Uterus (tissue), 2 donors: ENCODE results near the gene DEFB114.

ENCODE experiments used
- CTCF ChIP-seq, 4 experiments: fragments of 200-600 bp in 2 of 4; fragments of 450-650 bp in 2 of 4; sonication (generic) in 2 of 4; IDR thresholded peaks; one replicate each; pipeline ENCODE4 v1.5.1; 2016 to 2019; ENCODE audit warnings: antibody characterized with exemption in 4 of 4, mild to moderate bottlenecking in 2 of 4, moderate library complexity in 1 of 4
- POLR2A ChIP-seq, 2 donors: fragments of 450-650 bp; IDR thresholded peaks; one replicate each; pipeline ENCODE4 v1.6.1; 2016; ENCODE audit warnings: antibody characterized with exemption in 2 of 2, mild to moderate bottlenecking in 1 of 2, moderate library complexity in 1 of 2

GRCh38 chr6:49995278-49995677 lies 31.3 kb upstream of the DEFB114 start:
- TF ChIP-seq POLR2A (IDR thresholded peaks at IDR 0.05) (no peak), CTCF (IDR thresholded peaks at IDR 0.05) (no peak)
